GM12801 (cell line): Measurements from ENCODE around the gene WSCD1.

Experiments
- CTCF ChIP-seq: IDR thresholded peaks from one replicate; pipeline ENCODE4 v1.5.1; 2011; ENCODE audit warnings: control low read depth; ENCODE audit not compliant: insufficient read length; ENCODE audit errors: extremely low read depth

WSCD1 gene

DNA sequence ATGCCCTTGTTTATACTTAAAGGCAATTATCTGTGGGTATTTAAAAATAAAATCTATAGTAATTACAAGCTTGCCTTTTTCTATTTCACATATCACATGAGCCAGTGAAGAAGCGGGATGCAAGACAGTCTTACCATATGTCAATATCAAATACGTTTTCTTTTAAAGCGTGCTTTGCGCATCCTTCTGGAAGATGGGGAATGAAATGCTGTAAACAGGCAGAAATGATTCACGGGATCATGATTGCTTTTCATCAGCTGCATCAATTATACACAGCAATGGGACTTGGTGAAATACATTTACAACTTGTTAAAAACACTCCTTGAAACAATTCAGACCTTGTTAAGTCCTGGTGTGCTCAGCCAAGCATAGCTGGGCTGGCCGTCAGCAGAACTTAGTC lies 72.5 kb downstream of the WSCD1 start:
- TF ChIP-seq CTCF = no peak

GRCh38 chr17:6145946-6146345 lies 75.8 kb downstream of the WSCD1 start:
- TF ChIP-seq CTCF = no peak

DNA sequence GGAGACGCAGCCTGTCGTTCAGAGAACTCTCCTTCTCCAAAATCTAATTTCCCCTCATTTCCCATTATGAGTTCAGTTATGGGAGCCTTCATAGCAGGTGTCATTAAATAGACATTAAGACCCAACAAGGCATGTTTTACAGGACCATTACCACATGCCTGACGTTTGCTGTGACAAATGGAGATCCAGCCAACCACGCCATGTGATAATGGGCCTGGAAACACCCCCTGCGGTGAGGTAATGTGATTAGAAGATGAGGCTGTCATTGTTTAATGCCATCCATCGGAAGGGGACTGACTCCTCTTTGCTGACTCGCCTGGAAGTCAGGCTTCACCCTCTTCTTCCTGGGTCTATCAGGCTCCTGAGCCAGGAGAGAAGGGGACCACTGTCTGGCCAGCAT lies 76.9 kb downstream of the WSCD1 start:
- TF ChIP-seq CTCF = no peak

DNA sequence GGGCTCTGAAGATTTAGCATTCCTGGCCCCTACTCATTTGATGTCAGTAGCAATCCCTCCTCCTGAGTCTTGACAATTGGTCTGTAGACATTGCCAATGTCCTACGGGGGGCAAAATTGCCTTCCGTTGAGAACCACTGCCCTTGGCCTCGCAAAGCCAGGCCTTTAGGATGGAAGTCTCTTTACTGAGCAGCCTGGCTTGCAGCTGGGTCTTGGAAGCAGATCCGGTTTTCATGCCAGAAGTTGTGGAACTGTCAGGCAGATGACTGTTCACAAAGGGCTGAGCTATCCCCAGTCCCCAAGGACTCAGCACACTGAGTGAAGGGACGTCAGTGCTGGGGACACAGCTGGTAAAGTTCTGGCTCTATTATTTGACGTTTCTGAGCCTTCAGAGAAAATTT lies 83.2 kb downstream of the WSCD1 start:
- TF ChIP-seq CTCF = no peak

GRCh38 chr17:6157716-6158115 lies 87.5 kb downstream of the WSCD1 start:
- TF ChIP-seq CTCF = no peak

DNA sequence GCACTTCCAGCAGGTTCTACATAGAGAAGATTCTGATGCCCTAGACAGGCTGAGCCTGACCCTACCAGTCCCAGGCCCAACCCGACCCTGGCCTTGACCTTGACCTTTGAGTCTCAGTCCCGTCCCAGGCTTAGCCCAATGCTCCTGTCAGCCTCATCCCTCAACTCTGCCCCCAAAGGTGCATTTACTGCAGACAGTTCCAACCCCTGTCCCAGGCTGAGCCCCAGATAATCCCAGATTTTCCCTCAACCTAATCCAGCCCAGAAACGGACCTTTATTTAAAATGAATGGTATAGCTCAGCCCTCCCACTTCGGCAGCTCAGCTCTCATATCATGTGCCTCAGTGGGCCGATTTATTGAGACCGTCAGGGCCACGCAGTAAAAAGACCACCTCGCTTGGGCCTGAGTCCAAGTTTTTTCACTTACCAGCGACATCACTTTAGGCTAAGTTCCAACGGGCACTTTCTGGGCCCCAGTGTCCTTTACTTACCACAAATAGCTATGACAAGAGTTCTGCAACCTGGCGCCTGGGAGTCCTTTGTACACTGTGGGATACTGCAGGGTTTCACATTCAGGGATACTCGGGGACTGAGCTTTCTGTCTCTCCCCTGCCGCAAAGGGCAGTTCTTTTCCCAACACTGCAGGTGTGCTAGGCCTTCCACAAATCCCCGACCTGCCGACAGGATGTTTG lies 89.5 kb downstream of the WSCD1 start:
- TF ChIP-seq CTCF = no peak

DNA sequence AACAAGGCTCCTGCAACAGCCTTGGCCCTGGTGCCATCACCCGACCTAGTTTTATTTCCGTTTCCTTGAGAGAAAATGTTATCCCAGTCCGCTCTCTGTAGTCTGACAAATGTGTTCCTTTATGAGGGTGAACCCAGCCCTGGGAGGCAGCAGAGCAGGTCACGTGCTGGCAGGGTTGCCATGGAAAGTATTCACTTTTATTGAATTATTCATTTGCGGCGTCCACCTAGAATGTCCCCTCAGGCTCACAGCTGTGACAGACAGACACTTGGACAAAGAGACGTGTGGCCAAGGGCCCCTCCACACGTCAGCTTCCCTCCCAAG lies 90.0 kb downstream of the WSCD1 start:
- no peak for TF ChIP-seq CTCF
